AG04449 (cell line): ENCODE results near the gene NOP16.

Source experiments
- CTCF ChIA-PET: fragments of 350-600 bp; formaldehyde crosslinking; extraction: SDS; loops from one replicate; lab custom pipeline; 2021; ENCODE audit warnings: antibody characterized with exemption; lab: Yijun Ruan, JAX
- POLR2A ChIA-PET: fragments of 400-600, 350-600 bp; formaldehyde crosslinking; extraction: SDS; loops from one replicate; lab custom pipeline; 2020; ENCODE audit warnings: antibody characterized with exemption, inconsistent platforms; lab: Yijun Ruan, JAX
- DNase-seq: peaks from one replicate; pipeline ENCODE4 v3.0.0-alpha.2; 2010; ENCODE audit warnings: low read depth, low spot score
- H3K4me3 ChIP-seq: 2 replicates; pipeline ENCODE4 v1.5.1; 2011; ENCODE audit warnings: low read depth, mild to moderate bottlenecking, control low read depth, low read length
- TF ChIP-seq, protein P1 (sequence below): IDR thresholded peaks from one replicate; pipeline ENCODE4 v1.5.1; 2011; ENCODE audit warnings: mild to moderate bottlenecking, moderate library complexity, low read length, control low read depth, inconsistent platforms; ENCODE audit not compliant: insufficient read depth; ENCODE audit errors: missing control alignments

NOP16 gene

DNA sequence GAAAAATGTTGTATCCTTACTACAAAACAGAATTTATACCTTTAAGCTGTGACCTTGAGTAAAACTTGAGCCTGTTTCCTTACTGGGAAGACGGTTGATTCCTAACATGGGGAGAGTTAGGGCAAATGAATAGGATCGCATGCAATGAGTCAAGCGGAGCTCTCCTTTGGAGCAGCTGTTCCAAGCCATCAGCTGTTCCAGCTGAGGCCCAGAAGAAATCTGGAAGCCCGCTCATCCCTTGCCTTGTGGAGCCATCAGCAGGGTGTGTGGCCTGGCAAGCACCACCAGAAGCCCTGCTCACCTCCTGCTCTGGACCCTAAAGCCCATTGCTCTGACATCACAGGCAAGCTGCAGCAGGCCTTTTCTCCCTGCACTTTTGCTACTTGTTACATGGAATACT is 34.9 kb downstream of the NOP16 start:
- ChIA-PET CTCF (no interaction called here), POLR2A (no interaction called here)

GRCh38 chr5:176352116-176352878 is 36.1 kb downstream of the NOP16 start:
- ChIA-PET POLR2A (interaction anchor here (1.0 to 1.1 kb wide), 2 partner anchors 9 to 13 kb away, joined by 3 to 5 read pairs; partner anchors contain the start of genes ARL10 and KIAA1191), CTCF (interaction anchor here (1.5 kb wide), 2 partner anchors 9 to 11 kb away, joined by 3 to 4 read pairs; no protein-coding TSS in a partner anchor)
- TF ChIP-seq, protein P1, sequence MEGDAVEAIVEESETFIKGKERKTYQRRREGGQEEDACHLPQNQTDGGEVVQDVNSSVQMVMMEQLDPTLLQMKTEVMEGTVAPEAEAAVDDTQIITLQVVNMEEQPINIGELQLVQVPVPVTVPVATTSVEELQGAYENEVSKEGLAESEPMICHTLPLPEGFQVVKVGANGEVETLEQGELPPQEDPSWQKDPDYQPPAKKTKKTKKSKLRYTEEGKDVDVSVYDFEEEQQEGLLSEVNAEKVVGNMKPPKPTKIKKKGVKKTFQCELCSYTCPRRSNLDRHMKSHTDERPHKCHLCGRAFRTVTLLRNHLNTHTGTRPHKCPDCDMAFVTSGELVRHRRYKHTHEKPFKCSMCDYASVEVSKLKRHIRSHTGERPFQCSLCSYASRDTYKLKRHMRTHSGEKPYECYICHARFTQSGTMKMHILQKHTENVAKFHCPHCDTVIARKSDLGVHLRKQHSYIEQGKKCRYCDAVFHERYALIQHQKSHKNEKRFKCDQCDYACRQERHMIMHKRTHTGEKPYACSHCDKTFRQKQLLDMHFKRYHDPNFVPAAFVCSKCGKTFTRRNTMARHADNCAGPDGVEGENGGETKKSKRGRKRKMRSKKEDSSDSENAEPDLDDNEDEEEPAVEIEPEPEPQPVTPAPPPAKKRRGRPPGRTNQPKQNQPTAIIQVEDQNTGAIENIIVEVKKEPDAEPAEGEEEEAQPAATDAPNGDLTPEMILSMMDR, result no peak
- DNase-seq, result no peak
- no peak overlapping the region for H3K4me3 ChIP-seq

More for the DNA sequence above, 34.9 kb downstream of the NOP16 start:
- TF ChIP-seq, protein P1, result no peak
- no peak for DNase-seq
- H3K4me3 ChIP-seq, result no peak overlapping the region

GRCh38 chr5:176350416-176350815 is 38.0 kb downstream of the NOP16 start:
- POLR2A ChIA-PET, result no interaction called here
- CTCF ChIA-PET, result no interaction called here
- TF ChIP-seq, protein P1, result no peak

GRCh38 chr5:176342766-176343458 is 45.5 kb downstream of the NOP16 start:
- DNase-seq, result no peak
- TF ChIP-seq, protein P1, result no peak
- H3K4me3 ChIP-seq, result no peak overlapping the region
- ChIA-PET CTCF (interaction anchor here (1.0 kb wide), 1 partner anchor 19 kb away, joined by 3 read pairs; no protein-coding TSS in a partner anchor), POLR2A (no interaction called here)

More at GRCh38 chr5:176350416-176350815, 38.0 kb downstream of the NOP16 start:
- DNase-seq, result no peak
- H3K4me3 ChIP-seq, result no peak overlapping the region

DNA sequence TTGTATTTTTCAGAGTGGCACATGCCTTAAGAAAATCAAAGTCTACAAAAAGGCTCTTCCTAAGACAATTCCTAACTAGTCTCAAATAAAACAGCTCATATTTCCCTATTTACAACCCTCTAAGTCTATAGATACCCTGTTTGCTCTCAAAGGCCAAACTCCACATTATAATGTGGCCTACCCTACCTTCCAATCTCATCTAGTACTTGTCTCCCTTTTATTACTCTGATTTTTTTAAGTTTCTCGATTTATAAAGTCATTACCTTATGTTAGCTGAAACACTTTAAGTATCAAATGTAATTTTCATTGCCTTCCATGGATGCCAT is 46.3 kb downstream of the NOP16 start:
- TF ChIP-seq, protein P1, result no peak
- POLR2A ChIA-PET, result no interaction called here
- no peak overlapping the region for H3K4me3 ChIP-seq
- DNase-seq, result no peak
- CTCF ChIA-PET, result interaction anchor here (1.0 to 1.1 kb wide), 2 partner anchors 10 to 18 kb away, joined by 3 read pairs; no protein-coding TSS in a partner anchor
